GM18951 (cell line): ENCODE measurements around the gene PLA2G2C.

ENCODE experiments used
- POLR2A ChIP-seq: IDR thresholded peaks from 4 replicates; pipeline ENCODE4 v1.6.1; 2011; ENCODE audit warnings: mild to moderate bottlenecking; ENCODE audit not compliant: insufficient read length, insufficient read depth; ENCODE audit errors: extremely low read depth
- in situ Hi-C: fragments of 300-500 bp; cut with MboI; formaldehyde crosslinking; loops from one replicate; pipeline ENCODE4 v1.12.0; 2022; ENCODE audit warnings: low sequenced_read_pairs, mixed read lengths, inconsistent platforms; ENCODE audit not compliant: unreplicated experiment

PLA2G2C gene

GRCh38 chr1:20216574-20216973 lies 30.3 kb upstream of the PLA2G2C start:
- in situ Hi-C loops, result loop anchor here (10.0 kb wide), 1 partner anchor 278 kb away; no protein-coding TSS in a partner anchor
- no peak for TF ChIP-seq POLR2A

GRCh38 chr1:20215716-20216115 lies 29.4 kb upstream of the PLA2G2C start:
- no peak for TF ChIP-seq POLR2A
- in situ Hi-C loops, result loop anchor here (10.0 kb wide), 1 partner anchor 279 kb away; no protein-coding TSS in a partner anchor

- in situ Hi-C loops, result loop anchor here (10.0 kb wide), 1 partner anchor 282 kb away; no protein-coding TSS in a partner anchor
- no peak for TF ChIP-seq POLR2A
These were observed 26.5 kb upstream of the PLA2G2C start for GRCh38 chr1:20212685-20213331.

- in situ Hi-C loops, result loop anchor here (10.0 kb wide), 1 partner anchor 283 kb away; no protein-coding TSS in a partner anchor
- TF ChIP-seq POLR2A, result no peak
These were observed 25.9 kb upstream of the PLA2G2C start for GRCh38 chr1:20212085-20212684.

GRCh38 chr1:20211511-20211931 lies 25.2 kb upstream of the PLA2G2C start:
- TF ChIP-seq POLR2A, result no peak
- in situ Hi-C loops, result loop anchor here (10.0 kb wide), 1 partner anchor 283 kb away; no protein-coding TSS in a partner anchor

GRCh38 chr1:20210736-20211460 lies 24.6 kb upstream of the PLA2G2C start:
- TF ChIP-seq POLR2A, result no peak
- in situ Hi-C loops, result loop anchor here (10.0 kb wide), 1 partner anchor 284 kb away; no protein-coding TSS in a partner anchor

GRCh38 chr1:20209471-20209870 lies 23.2 kb upstream of the PLA2G2C start:
- in situ Hi-C loops, result no loop called here
- no peak for TF ChIP-seq POLR2A

- TF ChIP-seq POLR2A, result no peak
- in situ Hi-C loops, result no loop called here
These were observed 21.2 kb upstream of the PLA2G2C start for GRCh38 chr1:20207546-20207945.

- in situ Hi-C loops, result no loop called here
- TF ChIP-seq POLR2A, result no peak
These were observed 15.8 kb upstream of the PLA2G2C start for GRCh38 chr1:20202166-20202565.

- TF ChIP-seq POLR2A, result no peak
- in situ Hi-C loops, result no loop called here
These were observed 14.6 kb upstream of the PLA2G2C start for GRCh38 chr1:20200966-20201365.

GRCh38 chr1:20199840-20200239 lies 13.5 kb upstream of the PLA2G2C start:
- in situ Hi-C loops, result no loop called here
- no peak for TF ChIP-seq POLR2A

GRCh38 chr1:20199403-20199802 lies 13.1 kb upstream of the PLA2G2C start:
- in situ Hi-C loops, result no loop called here
- no peak for TF ChIP-seq POLR2A

- in situ Hi-C loops, result no loop called here
- no peak for TF ChIP-seq POLR2A
These were observed 12.6 kb upstream of the PLA2G2C start for GRCh38 chr1:20198918-20199317.
